Endothelial cell of umbilical vein (primary cell): Measurements from ENCODE around the gene SKI.

Experiments
- POLR2AphosphoS5 ChIP-seq: IDR thresholded peaks from 2 replicates; pipeline ENCODE4 v1.6.1; 2012; ENCODE audit warnings: low read depth, mild to moderate bottlenecking, control low read depth, low read length, moderate library complexity; ENCODE audit not compliant: insufficient read depth
- TF ChIP-seq, protein P1 (sequence below), 2 donors: IDR thresholded peaks; 1 replicate in 1 of 2; 2 replicates in 1 of 2; pipeline ENCODE4 v1.5.1; 2011; ENCODE audit warnings: low read length in 2 of 2, mild to moderate bottlenecking in 2 of 2, moderate library complexity in 2 of 2, control low read depth in 1 of 2, inconsistent platforms in 1 of 2, low read depth in 1 of 2; ENCODE audit not compliant: insufficient read depth in 1 of 2; ENCODE audit errors: extremely low read depth in 1 of 2

DNA sequence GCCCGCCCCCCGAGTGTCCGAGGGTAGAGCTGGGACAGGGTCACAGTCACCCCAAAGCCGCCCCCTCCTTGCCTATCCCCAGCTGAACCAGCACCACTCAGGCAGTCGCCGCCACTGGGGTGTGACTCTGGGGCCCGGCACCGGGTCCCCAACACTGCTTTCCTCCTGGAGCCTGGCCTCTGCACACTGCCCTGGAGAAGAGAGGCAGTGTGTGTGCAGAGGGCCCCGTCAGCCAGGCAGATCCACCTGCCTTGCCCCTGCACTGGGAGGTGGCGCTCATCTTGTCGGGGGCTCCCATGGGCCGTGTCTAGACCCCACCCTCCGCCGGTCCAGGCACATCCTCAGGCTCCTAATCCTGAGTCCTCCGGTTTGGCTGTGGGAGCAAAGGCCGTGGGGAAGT, 49.2 kb upstream of the SKI start:
- TF ChIP-seq, protein P1, sequence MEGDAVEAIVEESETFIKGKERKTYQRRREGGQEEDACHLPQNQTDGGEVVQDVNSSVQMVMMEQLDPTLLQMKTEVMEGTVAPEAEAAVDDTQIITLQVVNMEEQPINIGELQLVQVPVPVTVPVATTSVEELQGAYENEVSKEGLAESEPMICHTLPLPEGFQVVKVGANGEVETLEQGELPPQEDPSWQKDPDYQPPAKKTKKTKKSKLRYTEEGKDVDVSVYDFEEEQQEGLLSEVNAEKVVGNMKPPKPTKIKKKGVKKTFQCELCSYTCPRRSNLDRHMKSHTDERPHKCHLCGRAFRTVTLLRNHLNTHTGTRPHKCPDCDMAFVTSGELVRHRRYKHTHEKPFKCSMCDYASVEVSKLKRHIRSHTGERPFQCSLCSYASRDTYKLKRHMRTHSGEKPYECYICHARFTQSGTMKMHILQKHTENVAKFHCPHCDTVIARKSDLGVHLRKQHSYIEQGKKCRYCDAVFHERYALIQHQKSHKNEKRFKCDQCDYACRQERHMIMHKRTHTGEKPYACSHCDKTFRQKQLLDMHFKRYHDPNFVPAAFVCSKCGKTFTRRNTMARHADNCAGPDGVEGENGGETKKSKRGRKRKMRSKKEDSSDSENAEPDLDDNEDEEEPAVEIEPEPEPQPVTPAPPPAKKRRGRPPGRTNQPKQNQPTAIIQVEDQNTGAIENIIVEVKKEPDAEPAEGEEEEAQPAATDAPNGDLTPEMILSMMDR (IDR thresholded peaks at IDR 0.05; ENCODE audit: extremely low read depth in 1 of 2, insufficient read depth in 1 of 2, low read depth in 1 of 2, low read length in 2 of 2), result no peak
- TF ChIP-seq POLR2AphosphoS5, result no peak
